Panc1 (cell line): ENCODE measurements around the gene AMBP.

Source experiments
- POLR2AphosphoS5 ChIP-seq: IDR thresholded peaks from 2 replicates; pipeline ENCODE4 v1.6.1; 2012; ENCODE audit warnings: mild to moderate bottlenecking, low read depth, low read length, moderate library complexity
- SIN3A ChIP-seq: IDR thresholded peaks from 2 replicates; pipeline ENCODE4 v1.6.1; 2012; ENCODE audit warnings: low read depth, mild to moderate bottlenecking, low read length, moderate library complexity, borderline replicate concordance; ENCODE audit not compliant: insufficient read depth
- TCF7L2 ChIP-seq: IDR thresholded peaks from 2 replicates; pipeline ENCODE4 v1.6.1; 2011; ENCODE audit warnings: mild to moderate bottlenecking, low read depth, low read length, inconsistent platforms
- TF ChIP-seq, protein P1 (sequence below): fragments of 450-650 bp; IDR thresholded peaks from 2 replicates; pipeline ENCODE4 v1.5.1; 2017; ENCODE audit warnings: mild to moderate bottlenecking
- TF ChIP-seq, protein P2 (sequence below), 2 experiments: IDR thresholded peaks; 2 replicates each; pipeline ENCODE4 v1.6.1; 2011 to 2012; ENCODE audit warnings: low read depth in 2 of 2, control low read depth in 1 of 2, low read length in 1 of 2, mild to moderate bottlenecking in 1 of 2, moderate library complexity in 1 of 2; ENCODE audit not compliant: insufficient read depth in 1 of 2

GRCh38 chr9:114086607-114087006 lies 8.5 kb upstream of the AMBP start:
- TF ChIP-seq, protein P1, sequence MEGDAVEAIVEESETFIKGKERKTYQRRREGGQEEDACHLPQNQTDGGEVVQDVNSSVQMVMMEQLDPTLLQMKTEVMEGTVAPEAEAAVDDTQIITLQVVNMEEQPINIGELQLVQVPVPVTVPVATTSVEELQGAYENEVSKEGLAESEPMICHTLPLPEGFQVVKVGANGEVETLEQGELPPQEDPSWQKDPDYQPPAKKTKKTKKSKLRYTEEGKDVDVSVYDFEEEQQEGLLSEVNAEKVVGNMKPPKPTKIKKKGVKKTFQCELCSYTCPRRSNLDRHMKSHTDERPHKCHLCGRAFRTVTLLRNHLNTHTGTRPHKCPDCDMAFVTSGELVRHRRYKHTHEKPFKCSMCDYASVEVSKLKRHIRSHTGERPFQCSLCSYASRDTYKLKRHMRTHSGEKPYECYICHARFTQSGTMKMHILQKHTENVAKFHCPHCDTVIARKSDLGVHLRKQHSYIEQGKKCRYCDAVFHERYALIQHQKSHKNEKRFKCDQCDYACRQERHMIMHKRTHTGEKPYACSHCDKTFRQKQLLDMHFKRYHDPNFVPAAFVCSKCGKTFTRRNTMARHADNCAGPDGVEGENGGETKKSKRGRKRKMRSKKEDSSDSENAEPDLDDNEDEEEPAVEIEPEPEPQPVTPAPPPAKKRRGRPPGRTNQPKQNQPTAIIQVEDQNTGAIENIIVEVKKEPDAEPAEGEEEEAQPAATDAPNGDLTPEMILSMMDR: no peak
- TF ChIP-seq POLR2AphosphoS5 (no peak), SIN3A (no peak), TCF7L2 (no peak)
- TF ChIP-seq, protein P2, sequence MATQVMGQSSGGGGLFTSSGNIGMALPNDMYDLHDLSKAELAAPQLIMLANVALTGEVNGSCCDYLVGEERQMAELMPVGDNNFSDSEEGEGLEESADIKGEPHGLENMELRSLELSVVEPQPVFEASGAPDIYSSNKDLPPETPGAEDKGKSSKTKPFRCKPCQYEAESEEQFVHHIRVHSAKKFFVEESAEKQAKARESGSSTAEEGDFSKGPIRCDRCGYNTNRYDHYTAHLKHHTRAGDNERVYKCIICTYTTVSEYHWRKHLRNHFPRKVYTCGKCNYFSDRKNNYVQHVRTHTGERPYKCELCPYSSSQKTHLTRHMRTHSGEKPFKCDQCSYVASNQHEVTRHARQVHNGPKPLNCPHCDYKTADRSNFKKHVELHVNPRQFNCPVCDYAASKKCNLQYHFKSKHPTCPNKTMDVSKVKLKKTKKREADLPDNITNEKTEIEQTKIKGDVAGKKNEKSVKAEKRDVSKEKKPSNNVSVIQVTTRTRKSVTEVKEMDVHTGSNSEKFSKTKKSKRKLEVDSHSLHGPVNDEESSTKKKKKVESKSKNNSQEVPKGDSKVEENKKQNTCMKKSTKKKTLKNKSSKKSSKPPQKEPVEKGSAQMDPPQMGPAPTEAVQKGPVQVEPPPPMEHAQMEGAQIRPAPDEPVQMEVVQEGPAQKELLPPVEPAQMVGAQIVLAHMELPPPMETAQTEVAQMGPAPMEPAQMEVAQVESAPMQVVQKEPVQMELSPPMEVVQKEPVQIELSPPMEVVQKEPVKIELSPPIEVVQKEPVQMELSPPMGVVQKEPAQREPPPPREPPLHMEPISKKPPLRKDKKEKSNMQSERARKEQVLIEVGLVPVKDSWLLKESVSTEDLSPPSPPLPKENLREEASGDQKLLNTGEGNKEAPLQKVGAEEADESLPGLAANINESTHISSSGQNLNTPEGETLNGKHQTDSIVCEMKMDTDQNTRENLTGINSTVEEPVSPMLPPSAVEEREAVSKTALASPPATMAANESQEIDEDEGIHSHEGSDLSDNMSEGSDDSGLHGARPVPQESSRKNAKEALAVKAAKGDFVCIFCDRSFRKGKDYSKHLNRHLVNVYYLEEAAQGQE (IDR thresholded peaks at IDR 0.05; ENCODE audit: insufficient read depth in 1 of 2, low read depth in 2 of 2, low read length in 1 of 2): no peak
